HG03439 (cell line): Measurements from ENCODE around the gene RPEL1.
"Not testable (repeated sequence)": the region's sequence is repeated elsewhere in the genome, so short reads cannot be mapped to it uniquely, and the experiment has no call there.

Experiments used
- ATAC-seq: cut with Tn5 transposase; IDR thresholded peaks from one replicate; pipeline ENCODE4 v1.9.1; 2021; ENCODE audit warnings: mild to moderate bottlenecking, moderate library complexity; ENCODE audit not compliant: unreplicated experiment

Gene RPEL1

DNA sequence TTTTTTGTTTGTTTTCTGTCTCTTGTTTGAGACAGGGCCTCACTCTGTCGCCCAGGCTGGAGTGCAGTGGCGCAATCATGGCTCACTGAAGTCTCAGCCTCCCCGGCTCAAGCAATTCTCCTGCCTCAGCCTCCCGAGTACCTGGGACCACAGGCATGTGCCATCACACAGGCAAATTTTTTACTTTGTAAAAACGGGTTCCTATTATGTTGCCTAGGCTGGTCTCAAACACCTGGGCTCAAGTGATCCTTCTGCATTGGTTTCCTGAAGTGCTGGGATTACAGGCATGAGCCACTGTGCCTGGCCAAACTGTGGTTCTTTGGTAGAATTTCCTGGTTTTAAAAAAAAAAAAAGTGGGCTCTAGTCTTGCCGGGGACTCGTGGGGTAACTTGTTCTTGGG is at the start of gene RPEL1:
Gene RPEL1 (plus strand): TSS at position 301 of the 400 bp plus-strand sequence. CDS start 110 bp downstream, outside the sequence.
- not testable (repeated sequence) for ATAC-seq

DNA sequence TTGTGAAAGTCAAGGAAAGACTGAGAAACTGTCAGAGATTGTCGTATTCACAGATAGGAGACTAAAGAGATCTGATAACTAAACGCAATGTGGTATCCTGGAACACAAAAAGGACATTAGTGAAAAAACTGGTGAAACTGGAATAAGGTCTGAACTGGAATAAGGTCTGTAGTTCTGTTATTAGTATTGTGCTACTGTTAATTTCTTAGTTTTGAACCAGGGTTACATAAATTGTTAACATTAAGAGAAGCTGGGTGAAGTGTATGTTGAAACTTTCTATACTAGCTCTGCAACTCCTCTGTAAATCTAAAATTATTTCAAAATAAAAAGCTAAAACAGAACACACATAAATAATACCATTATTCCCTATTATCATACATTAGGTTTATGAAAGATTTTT is 49.2 kb upstream of the RPEL1 start:
- ATAC-seq: no peak

DNA sequence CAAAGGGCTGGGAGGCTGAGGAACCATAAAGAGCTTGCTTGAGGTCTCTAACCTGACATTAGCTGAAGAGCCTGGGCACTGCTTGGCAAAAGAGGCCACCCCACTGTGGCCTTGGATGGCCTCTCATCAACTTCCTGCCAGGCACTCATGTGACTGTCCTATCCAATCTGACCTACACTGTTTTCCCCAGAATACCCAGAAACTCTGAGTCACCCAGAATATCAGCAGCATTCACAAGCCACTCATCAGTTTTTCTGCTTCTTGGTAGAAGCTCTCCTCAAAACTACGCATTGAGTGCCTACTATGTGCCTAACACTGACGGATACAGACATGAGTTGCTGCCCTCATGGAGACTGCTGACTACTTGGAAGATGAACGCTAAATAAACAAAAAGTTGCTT is 48.5 kb upstream of the RPEL1 start:
- no peak for ATAC-seq

DNA sequence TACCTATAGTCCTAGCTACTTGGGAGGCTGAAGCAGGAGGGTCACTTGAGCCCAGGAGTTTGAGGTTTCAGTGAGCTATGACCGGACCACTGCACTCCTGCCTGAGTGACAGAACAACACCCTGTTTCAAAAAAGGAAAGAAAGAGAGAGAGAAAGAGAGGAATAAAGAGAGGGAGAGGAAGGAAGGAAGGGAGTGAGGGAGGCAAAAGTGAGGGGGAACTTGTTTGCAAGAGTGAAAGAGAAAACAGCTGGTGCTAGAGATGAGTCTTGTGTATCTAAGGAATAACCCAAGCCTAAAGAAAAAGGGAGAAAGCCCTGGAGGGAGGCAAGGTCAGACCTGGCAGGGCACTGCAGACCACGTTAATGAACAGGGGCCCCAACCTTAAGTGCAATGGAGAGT is 47.8 kb upstream of the RPEL1 start:
- ATAC-seq: no peak

DNA sequence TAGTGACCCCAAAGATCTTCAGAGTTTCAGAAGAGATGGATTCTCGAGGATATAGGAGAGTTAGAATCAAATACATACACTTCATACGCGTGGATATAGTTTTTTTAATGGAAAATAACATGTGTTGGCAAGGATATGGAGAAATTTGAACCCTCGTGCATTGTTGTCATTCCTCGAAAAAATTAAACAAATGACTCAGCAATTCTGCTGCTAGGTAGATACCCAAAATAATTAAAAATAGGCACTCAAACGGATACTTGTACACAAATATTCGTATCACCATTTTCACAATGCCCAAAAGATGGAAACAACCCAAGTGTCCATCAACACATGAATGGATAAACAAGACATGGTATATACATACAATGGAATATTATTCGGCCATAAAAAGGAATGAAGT is 47.0 kb upstream of the RPEL1 start:
- ATAC-seq: no peak

DNA sequence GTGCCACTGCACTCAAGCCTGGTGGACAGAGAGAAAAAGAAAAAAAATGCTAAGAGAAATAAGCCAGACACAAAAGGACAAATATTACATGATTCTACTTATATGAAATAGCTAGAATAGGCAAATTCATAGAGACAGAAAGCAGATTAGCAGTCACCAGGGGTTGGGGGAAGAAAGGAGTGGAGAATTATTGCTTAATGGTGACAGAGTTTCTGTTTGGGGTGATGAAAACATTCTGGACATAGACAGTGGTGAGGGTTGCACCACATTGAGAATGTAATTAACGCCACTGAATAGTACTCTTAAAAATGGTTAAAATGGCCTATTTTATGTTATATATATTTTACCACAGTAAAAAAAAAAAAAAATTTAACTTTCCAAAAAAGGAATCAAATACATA is 46.2 kb upstream of the RPEL1 start:
- ATAC-seq: no peak

DNA sequence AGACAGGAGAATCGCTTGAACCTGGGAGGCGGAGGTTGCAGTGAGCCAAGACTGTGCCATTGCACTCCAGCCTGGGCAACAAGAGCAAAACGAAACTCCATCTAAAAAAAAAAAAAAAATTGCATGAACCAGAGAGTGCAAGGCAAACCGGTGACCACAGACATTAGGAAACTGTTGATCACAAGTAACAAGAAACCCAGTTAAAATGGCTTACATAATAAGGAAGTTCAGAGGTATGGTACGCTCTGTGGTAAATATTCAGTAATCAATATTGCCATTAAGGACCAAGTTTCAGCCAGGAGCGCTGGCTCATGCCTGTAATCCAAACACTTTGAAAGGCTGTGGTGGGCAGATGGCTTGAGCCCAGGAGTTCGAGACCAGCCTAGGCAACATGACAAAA is 43.4 kb upstream of the RPEL1 start:
- no peak for ATAC-seq

DNA sequence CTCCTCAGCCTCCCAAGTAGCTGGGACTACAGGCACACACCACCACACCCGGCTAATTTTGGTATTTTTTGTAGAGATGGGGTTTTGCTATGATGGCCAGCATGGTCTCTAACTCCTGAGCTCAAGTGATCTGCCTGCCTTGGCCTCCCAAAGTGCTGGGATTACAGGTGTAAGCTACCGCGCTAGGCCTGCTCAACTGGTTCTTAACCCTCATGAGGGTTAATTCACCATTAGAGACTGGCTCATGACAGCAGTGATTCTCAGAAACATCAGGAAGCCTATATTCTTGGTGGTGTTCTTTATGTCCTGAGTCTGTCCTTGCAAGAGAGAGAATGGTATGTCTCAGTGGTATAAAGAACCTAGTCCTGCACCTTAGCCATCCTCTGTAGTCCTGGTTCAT is 42.2 kb upstream of the RPEL1 start:
- no peak for ATAC-seq

DNA sequence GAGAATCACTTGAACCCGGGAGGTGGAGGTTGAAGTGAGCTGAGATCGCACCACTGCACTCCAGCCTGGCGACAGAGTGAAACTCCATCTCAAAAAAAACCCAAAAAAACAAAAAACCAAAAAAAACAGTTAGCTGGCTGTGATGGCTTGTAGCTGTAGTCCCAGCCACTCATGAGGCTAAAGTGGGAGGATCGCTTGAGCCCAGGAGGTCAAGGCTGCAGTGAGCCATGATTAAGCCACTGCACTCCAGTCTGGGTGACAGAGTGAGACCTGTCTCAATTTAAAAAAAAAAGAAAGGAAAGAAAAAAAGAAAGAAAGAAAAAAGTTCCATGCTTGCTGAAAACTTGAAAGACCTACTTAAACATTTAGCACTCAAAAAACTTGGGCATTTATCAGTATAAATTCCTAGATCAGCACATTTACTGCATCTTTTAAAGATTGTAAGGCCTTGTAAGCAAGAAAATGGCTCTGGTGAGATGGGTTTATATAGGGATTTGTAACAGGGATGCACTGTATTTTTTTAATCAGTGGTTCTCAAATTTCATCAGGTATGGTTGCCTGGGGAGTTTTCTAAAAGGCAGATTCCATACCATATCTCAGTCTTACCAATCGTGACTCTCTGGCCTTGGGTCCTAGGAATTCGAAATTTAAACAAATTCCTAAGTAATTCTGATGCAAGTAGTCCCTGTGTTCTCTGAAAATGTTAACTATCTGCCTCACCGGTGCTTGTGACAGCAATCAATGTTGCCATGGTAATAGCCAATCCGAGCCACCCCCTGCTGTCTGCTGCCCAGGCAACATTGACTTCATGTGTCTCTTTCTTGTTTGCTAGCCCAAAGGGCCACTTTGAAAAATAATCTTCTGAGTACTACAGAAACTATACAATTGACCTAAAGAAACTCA is 41.1 kb upstream of the RPEL1 start:
- no peak for ATAC-seq

DNA sequence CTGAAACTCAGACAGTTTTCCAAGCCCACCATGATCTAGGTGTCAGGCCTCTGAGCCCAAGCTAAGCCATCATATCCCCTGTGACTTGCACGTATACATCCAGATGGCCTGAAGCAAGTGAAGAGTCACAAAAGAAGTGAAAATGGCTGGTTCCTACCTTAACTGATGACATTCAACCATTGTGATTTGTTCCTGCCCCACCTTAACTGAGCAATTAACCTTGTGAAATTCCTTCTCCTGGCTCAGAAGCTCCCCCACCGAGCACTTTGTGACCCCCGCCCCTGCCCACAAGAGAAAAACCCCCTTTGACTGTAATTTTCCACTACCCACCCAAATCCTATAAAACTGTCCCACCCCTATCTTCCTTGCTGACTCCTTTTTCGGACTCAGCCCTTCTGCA is 40.3 kb upstream of the RPEL1 start:
- ATAC-seq: not testable (repeated sequence)

DNA sequence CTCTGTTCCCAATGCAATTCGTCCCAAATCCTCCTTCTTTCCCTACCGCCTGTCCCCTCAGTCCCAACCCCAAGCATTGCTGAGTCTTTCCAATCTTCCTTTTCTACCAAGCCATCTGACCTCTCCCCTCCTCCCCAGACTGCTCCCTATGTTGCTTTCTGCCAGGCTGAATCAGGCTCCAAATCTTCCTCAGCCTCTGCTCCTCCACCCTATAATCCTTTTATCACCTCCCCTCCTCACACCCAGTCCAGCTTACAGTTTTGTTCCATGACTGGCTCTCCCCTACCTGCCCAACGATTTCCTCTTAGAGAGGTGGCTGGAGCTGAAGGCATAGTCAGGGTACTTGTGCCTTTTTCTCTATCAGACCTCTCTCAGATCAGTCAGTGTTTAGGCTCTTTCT is 39.0 kb upstream of the RPEL1 start:
- ATAC-seq: not testable (repeated sequence)

DNA sequence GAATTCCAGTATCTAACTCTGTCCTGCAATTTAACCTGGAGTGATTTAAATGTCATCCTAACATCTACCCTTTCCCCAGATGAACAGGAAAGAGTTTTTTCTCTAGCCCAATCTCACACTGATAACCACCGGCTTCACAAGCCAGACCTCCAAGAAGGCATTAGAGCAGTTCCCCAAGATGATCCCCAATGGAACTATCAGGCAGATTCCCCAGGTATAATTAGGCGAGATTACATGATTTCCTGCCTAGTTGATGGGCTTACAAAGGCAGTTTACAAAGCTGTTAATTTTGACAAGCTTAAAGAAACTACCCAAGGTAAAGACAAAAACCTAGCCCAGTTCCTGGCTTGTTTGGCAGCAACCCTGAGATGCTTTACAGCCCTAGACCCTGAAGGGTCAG is 38.5 kb upstream of the RPEL1 start:
- no peak for ATAC-seq

DNA sequence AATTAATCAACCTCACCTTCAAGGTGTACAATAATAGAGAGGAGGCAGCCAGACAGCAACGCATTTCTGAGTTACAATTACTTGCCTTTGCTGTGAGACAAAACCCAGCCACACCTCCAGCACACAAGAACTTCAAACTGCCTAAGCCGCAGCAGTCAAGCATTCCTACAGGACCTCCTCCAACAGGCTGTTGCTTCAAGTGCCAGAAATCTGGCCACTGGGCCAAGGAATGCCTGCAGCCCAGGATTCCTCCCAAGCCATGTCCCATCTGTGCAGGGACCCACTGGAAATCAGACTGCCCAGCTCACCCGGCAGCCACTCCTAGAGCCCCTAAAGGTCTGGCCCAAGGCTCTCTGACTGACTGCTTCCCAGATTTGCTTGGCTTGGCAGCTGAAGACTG is 38.0 kb upstream of the RPEL1 start:
- not testable (repeated sequence) for ATAC-seq

DNA sequence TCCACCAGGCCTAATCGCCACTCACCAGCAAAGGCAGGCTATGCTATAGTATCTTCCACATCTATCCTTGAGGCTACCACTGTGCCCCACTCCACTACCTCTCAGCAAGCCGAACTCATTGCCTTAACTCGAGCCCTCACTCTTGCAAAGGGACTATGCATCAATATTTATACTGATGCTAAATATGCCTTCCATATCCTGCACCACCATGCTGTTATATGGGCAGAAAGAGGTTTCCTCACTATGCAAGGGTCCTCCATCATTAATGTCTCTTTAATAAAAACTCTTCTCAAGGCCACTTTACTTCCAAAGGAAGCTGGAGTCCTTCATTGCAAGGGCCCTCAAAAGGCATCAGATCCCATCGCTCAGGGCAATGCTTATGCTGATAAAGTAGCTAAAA is 35.4 kb upstream of the RPEL1 start:
- not testable (repeated sequence) for ATAC-seq

DNA sequence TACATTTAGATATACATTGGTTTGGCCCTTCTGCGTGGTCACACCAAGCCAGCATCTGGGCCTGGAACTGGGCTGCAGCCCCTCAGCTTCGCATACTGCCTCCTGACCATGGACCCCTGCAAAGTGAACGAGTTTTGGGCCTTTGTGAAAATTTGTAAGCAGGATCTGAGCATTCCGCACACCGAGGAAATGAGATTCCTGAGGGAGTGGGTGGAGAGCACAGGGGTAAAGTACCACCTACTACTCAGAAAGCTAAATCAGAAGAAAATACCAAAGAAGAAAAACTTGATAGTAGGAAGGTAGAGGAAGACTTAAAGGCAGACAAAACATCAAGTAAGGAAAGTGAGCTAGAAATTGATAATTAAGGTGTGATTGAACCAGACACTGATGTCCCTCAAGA is 30.1 kb upstream of the RPEL1 start:
- no peak for ATAC-seq

DNA sequence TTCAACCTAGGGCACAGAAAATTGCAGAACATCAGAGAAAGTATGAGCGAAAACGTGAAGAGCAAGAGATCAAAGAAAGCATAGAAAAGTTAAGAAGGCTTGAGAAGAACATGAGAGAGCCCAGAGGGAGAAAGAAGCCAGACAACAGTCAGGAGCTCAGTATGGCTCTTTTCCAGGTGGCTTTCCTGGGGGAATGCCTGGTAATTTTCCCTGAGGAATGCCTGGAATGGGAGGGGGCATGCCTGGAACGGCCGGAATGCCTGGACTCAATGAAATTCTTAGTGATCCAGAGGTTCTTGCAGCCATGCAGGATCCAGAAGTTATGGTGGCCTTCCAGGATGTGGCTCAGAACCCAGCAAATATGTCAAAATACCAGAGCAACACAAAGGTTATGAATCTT is 29.3 kb upstream of the RPEL1 start:
- ATAC-seq: not testable (repeated sequence)

DNA sequence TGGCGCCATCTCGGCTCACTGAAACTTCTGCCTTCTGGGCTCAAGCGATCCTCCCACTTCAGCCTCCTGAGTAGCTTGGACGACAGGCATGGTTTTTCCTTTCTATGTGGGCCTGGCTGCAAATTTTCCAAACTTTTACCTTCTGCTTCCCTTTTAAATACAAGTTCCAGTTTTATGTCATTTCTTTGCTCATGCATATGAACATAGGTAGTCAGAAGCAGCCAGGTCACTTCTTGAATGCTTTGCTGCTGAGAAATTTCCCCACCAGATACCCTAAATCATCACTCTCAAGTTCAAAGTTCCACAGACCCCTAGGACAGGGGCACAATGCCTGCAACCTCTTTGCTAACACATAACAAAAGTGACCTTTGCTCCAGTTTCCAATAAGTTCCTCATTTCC is 21.6 kb upstream of the RPEL1 start:
- ATAC-seq: no peak

DNA sequence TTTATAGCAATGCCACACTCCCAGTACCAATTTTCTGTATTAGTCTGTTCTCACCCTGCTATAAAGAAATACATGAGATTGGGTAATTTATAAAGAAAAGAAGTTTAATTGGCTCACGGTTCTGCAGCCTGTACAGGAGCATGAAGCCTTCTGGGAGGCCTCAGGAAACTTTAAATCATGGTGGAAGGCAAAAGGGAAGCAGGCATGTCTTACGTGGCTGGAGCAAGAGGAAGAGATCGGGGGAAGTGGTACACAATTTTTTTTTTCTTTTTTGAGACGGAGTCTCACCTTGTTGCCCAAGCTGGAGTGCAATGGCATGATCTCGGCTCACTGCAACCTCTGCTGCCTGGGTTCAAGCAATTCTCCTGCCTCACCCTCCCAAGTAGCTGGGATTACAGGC is 21.0 kb upstream of the RPEL1 start:
- ATAC-seq: not testable (repeated sequence)

DNA sequence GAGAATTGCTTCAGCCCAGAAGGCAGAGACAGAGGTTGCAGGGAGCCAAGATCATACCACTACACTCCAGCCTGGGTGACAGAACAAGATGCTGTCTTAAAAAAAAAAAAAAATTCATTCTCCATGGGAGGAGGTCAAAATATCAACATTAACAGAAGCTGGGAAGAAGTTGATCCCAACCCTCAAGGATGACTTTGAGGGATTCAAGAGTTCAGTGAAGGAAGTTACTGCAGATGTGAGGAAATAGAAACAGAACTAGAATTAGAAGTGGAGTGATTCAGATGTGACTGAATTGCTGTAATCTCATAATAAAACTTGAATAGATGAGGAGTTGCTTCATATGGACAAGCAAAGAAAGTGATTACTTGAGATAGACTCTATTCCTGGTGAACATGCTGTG is 19.7 kb upstream of the RPEL1 start:
- ATAC-seq: no peak

DNA sequence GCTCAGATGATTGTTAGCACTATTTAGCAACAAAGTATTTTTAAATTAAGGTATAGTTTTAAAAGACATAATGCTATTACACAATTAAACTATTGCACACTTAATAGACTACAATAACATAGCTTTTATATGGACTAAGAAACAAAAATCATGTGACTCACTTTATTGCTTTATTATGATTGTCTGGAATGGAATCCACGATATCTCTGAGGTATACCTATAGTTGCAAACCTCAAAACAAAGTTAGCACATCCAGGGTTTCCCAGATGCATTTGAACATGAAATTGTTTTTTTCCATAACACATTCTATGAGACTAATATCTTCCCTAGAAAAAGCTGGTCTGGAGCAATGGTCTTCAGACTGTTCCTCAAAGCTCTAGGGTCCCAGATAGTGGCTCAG is 18.3 kb upstream of the RPEL1 start:
- ATAC-seq: no peak

DNA sequence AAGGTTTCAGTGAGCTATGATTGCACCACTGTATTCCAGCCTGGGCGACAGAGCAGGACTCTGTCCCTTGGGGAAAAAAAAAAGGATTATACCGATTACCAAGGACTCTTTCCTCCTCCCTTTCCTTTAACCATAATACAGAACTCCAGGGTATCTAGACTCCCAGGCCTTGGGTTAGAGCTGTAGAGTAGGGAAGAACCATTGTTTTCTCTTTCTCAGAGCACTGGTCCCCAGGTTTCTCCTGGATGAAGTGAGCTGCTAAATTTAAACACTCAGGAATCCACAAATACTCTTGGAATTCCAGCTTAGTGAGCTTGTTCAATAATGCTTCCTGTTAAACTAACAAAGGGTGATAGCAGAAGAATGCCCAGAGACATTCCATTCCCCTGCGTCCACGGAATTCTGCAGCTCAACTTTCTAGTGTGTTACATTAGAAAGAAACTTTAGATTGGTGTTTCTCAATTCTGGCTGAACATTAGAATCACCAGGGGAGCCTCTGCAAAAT is 14.6 kb upstream of the RPEL1 start:
- ATAC-seq: no peak

DNA sequence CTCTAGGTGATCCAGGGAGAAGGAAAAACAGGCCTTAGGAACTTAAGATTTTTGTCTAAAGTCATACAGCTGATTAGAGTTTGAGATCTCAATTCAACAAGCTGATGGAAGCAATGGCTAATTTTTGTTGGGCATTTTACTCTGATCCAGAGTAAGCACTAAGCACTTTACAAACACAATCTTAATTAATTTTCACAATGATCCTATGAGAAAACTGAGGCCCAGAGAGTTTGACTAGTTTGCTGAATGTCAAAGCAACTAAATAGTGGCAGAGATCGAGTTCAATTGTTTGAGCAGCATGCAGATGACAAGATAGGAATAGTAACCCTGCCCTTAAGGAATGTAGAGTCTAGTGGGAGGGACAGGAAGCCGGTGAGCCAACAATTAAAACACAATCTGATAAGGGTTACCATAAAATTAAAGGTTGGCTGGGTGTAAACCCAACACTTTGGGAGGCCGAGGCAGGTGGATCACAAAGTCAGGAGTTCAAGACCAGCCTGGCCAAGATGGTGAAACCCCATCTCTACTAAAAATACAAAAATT is 13.5 kb upstream of the RPEL1 start:
- ATAC-seq: no peak
